ENCODE measurements around the gene CAPN6. TPM values are rescaled to one million over a fixed set of nuclear protein-coding genes. Genes with fewer than 3 reads are reported as not detected.

The CAPN6 gene
- total RNA-seq, 2 experiments from 2014 or later, result not detected

GRCh38 chrX:111254896-111255693 lies 15.2 kb downstream of the CAPN6 start:
- ChIA-PET CTCF (ENCODE audit: unreplicated experiment) (interaction anchor here (0.6 kb wide), 1 partner anchor 579 kb away, joined by 3 read pairs; no protein-coding TSS in a partner anchor), POLR2A (no interaction called here)
- TF ChIP-seq CTCF (conservative IDR thresholded peaks at IDR 0.05; ENCODE audit: low read length), result no peak
- TF ChIP-seq EZH2phosphoT487 (IDR thresholded peaks at IDR 0.05; ENCODE audit: borderline replicate concordance, low read depth, low read length), result no peak
- Histone ChIP-seq H3K4me2 (ENCODE audit: low read length) (no peak overlapping the region), H3K9me3 (ENCODE audit: low read length) (no peaks in the 10 kb centered on the region), H3K4me3 (ENCODE audit: low read depth, low read length, poor library complexity, severe bottlenecking) (no peak overlapping the region), H3K36me3 (ENCODE audit: insufficient read depth, low read length) (no peaks in the 10 kb centered on the region), H3K4me1 (ENCODE audit: insufficient read depth, low read length, poor library complexity, severe bottlenecking) (no peaks in the 10 kb centered on the region), H2AFZ (ENCODE audit: low read length) (no peak overlapping the region), H3K27ac (ENCODE audit: low read depth, low read length, poor library complexity, severe bottlenecking) (no peak overlapping the region), H4K20me1 (ENCODE audit: insufficient read depth, low read length) (no peaks in the 10 kb centered on the region), H3K79me2 (ENCODE audit: insufficient read depth, low read depth, low read length) (no peaks in the 10 kb centered on the region), H3K9me2 (ENCODE audit: insufficient read depth, low read length) (no peaks in the 10 kb centered on the region)
- no peak for DNase-seq (ENCODE audit: low spot score)
- no TSS peak for BruUV-seq (replicated peaks)
- intact Hi-C loops (cut with micrococcal nuclease; ENCODE audit: unreplicated experiment), result no loop called here

- no peak overlapping the region for H2AFZ ChIP-seq (ENCODE audit: low read length)
- H3K36me3 ChIP-seq (ENCODE audit: insufficient read depth, low read length), result no peaks in the 10 kb centered on the region
- H3K9me3 ChIP-seq (ENCODE audit: low read length), result no peaks in the 10 kb centered on the region
- no peaks in the 10 kb centered on the region for H4K20me1 ChIP-seq (ENCODE audit: insufficient read depth, low read length)
- H3K4me1 ChIP-seq (ENCODE audit: insufficient read depth, low read length, poor library complexity, severe bottlenecking), result no peaks in the 10 kb centered on the region
- ChIA-PET POLR2A (no interaction called here), CTCF (ENCODE audit: unreplicated experiment) (no interaction called here)
- BruUV-seq (replicated peaks), result no TSS peak
- intact Hi-C loops (cut with micrococcal nuclease; ENCODE audit: unreplicated experiment), result no loop called here
- H3K4me3 ChIP-seq (ENCODE audit: low read depth, low read length, poor library complexity, severe bottlenecking), result no peak overlapping the region
- no peak overlapping the region for H3K4me2 ChIP-seq (ENCODE audit: low read length)
- TF ChIP-seq CTCF (conservative IDR thresholded peaks at IDR 0.05; ENCODE audit: low read length) (peak; percentile 58), EZH2phosphoT487 (IDR thresholded peaks at IDR 0.05; ENCODE audit: borderline replicate concordance, low read depth, low read length) (no peak)
- peak; percentile 1 for DNase-seq (ENCODE audit: low spot score)
- H3K27ac ChIP-seq (ENCODE audit: low read depth, low read length, poor library complexity, severe bottlenecking), result no peak overlapping the region
- no peaks in the 10 kb centered on the region for H3K9me2 ChIP-seq (ENCODE audit: insufficient read depth, low read length)
- no peaks in the 10 kb centered on the region for H3K79me2 ChIP-seq (ENCODE audit: insufficient read depth, low read depth, low read length)
Observed at GRCh38 chrX:111244235-111244750, 26.0 kb downstream of the CAPN6 start.

GRCh38 chrX:111216293-111216801 lies 53.9 kb downstream of the CAPN6 start:
- Histone ChIP-seq H3K79me2 (ENCODE audit: insufficient read depth, low read depth, low read length) (no peaks in the 10 kb centered on the region), H3K9me3 (ENCODE audit: low read length) (no peaks in the 10 kb centered on the region), H3K36me3 (ENCODE audit: insufficient read depth, low read length) (no peaks in the 10 kb centered on the region), H4K20me1 (ENCODE audit: insufficient read depth, low read length) (no peaks in the 10 kb centered on the region), H3K4me2 (ENCODE audit: low read length) (no peak overlapping the region), H3K4me1 (ENCODE audit: insufficient read depth, low read length, poor library complexity, severe bottlenecking) (no peaks in the 10 kb centered on the region), H3K9me2 (ENCODE audit: insufficient read depth, low read length) (no peaks in the 10 kb centered on the region), H3K27ac (ENCODE audit: low read depth, low read length, poor library complexity, severe bottlenecking) (no peak overlapping the region), H2AFZ (ENCODE audit: low read length) (no peak overlapping the region), H3K4me3 (ENCODE audit: low read depth, low read length, poor library complexity, severe bottlenecking) (no peak overlapping the region)
- no TSS peak for BruUV-seq (replicated peaks)
- ChIA-PET POLR2A (no interaction called here), CTCF (ENCODE audit: unreplicated experiment) (no interaction called here)
- TF ChIP-seq CTCF (conservative IDR thresholded peaks at IDR 0.05; ENCODE audit: low read length) (no peak), EZH2phosphoT487 (IDR thresholded peaks at IDR 0.05; ENCODE audit: borderline replicate concordance, low read depth, low read length) (no peak)
- no peak for DNase-seq (ENCODE audit: low spot score)
- intact Hi-C loops (cut with micrococcal nuclease; ENCODE audit: unreplicated experiment), result no loop called here

Data from OCI-LY7 (cell line).